ENCODE data around the gene PITX3. TPM values are rescaled to one million over a fixed set of nuclear protein-coding genes. Genes with fewer than 3 reads are reported as not detected.
A peak's percentile ranks its signal among the peaks of the same experiment; 100 is the strongest.

Gene PITX3
- total RNA-seq (1 to 10 TPM in 1 of 2 donors, not detected in 1; 1.6 TPM), polyA plus RNA-seq (ENCODE audit: insufficient read length in 2 of 2) (under 1 TPM; 0.14 to 0.22 TPM)
- long read RNA-seq, donor 1, partial matches to known transcripts = 23 of 23 reads
- long read RNA-seq, donor 1, other reads (novel, unspliced or antisense) = 0 of 23 reads
- long read RNA-seq, donor 2 = 0 reads
- long read RNA-seq, donor 3, partial matches to known transcripts = 31 of 31 reads
- long read RNA-seq, donor 3, other reads (novel, unspliced or antisense) = 0 of 31 reads
- long read RNA-seq, donor 4, partial matches to known transcripts = 113 of 113 reads
- long read RNA-seq, donor 4, other reads (novel, unspliced or antisense) = 0 of 113 reads

DNA sequence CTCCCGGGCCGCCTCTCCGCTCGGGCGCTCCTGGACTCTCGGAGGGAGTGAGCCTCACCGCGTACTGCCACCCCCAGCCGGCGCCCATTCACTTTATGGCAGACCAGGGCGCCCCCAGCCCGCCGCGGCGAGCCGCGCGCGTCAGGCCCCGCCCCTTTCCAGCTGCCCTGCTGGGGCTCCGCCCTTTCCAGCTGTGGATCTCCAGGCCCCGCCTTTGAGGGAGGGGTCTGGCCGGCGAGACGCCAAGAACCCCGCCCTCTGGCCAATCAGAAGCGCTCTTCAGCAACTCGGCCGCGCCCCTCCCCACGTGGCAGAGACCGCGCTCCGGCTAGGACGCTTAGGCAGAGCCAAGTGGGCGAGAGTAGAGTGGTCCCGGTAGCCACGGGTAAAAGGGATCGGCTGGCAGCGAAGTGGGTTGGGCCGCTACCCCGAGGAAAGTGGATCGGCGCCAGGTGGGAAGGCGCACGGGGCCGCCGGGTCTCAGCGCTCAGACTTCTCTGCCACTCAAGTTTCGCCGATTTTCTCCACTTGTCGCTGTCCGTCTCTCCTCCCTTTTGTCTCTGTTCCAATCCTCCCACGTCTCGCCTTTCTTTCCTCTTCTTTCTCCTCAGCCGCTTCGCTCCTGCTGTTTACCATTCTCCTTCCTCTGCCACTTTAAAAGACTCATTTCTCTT is at the start of gene PITX3:
PITX3 (minus strand) TSS at position 69 of the 674 bp plus-strand sequence. CDS start 9,432 bp downstream, outside the sequence.
- peaks cover 54% of the 10 kb centered on the region for H3K27me3 ChIP-seq (ENCODE audit: control insufficient read depth, insufficient read depth, low read length)
- under 1% methylated on average over 57 of the region's 57 CpGs for WGBS (ENCODE audit: insufficient coverage)
- peak; percentile 58 to 96 (median 76) for DNase-seq (ENCODE audit: low read depth in 4 of 6, low spot score in 6 of 6)
- peaks cover 29% of the 10 kb centered on the region for H3K4me1 ChIP-seq (ENCODE audit: control insufficient read depth, insufficient read depth, low read length)
- H3K4me3 ChIP-seq (ENCODE audit: low read depth, low read length) = peak within 1 kb of the TSS; percentile 50
- no peaks in the 10 kb centered on the region for H3K36me3 ChIP-seq (ENCODE audit: control insufficient read depth, insufficient read depth, low read length)
- no peak within 1 kb of the TSS for H3K27ac ChIP-seq (ENCODE audit: low read depth, low read length)
- H3K9me3 ChIP-seq (ENCODE audit: control insufficient read depth, insufficient read depth, low read length) = no peaks in the 10 kb centered on the region

DNA sequence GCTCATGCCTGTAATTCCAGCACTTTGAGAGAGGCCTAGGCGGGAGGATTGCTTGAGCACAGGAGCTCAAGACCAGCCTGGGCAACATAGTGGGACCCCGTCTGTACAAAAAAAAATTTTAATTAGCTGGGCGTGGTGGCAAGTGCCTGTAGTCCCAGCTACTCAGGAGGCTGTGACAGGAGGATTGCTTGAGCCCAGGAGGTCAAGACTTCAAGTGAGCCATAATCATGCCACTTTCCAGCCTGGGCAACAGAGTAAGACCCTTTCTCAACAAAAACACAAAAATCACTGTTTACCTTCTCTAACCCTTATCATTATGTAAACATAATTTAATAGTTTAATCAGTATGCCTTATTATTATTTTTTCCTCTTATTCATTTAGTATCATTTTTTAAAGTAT is 48.5 kb upstream of the PITX3 start:
- DNase-seq (ENCODE audit: low read depth in 4 of 6, low spot score in 6 of 6) = no peak
- no peaks in the 10 kb centered on the region for H3K4me1 ChIP-seq (ENCODE audit: control insufficient read depth, insufficient read depth, low read length)
- no peak overlapping the region for H3K27ac ChIP-seq (ENCODE audit: low read depth, low read length)
- H3K27me3 ChIP-seq (ENCODE audit: control insufficient read depth, insufficient read depth, low read length) = no peaks in the 10 kb centered on the region
- WGBS (ENCODE audit: insufficient coverage) = 80% methylated on average over 3 of the region's 3 CpGs
- H3K4me3 ChIP-seq (ENCODE audit: low read depth, low read length) = no peak overlapping the region
- no peaks in the 10 kb centered on the region for H3K9me3 ChIP-seq (ENCODE audit: control insufficient read depth, insufficient read depth, low read length)
- no peaks in the 10 kb centered on the region for H3K36me3 ChIP-seq (ENCODE audit: control insufficient read depth, insufficient read depth, low read length)

GRCh38 chr10:102289356-102289755 is 48.0 kb upstream of the PITX3 start:
- no peak for DNase-seq (ENCODE audit: low read depth in 4 of 6, low spot score in 6 of 6)
- 100% methylated on average over 1 of the region's 2 CpGs for WGBS (ENCODE audit: insufficient coverage)
- Histone ChIP-seq H3K4me1 (ENCODE audit: control insufficient read depth, insufficient read depth, low read length) (no peaks in the 10 kb centered on the region), H3K27ac (ENCODE audit: low read depth, low read length) (no peak overlapping the region), H3K27me3 (ENCODE audit: control insufficient read depth, insufficient read depth, low read length) (no peaks in the 10 kb centered on the region), H3K9me3 (ENCODE audit: control insufficient read depth, insufficient read depth, low read length) (no peaks in the 10 kb centered on the region), H3K4me3 (ENCODE audit: low read depth, low read length) (no peak overlapping the region), H3K36me3 (ENCODE audit: control insufficient read depth, insufficient read depth, low read length) (no peaks in the 10 kb centered on the region)

DNA sequence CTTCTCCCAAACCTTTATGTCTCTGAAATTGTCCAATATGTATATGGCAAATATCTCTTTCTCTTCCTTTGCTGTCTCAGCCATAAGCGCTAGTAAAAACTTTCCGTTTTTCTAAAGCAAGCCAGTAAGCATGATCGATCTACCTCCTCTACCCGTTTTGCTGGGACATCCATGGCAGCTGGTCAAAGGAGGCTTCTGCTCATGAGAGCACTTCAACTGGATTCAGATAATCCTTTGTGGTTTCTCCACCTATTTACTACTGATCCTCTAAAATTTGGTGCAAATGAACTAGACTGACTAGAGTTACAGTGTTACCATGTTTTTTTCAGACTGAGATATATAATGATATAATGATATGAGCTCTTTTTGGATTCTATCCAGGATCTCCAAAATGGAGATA is 46.7 kb upstream of the PITX3 start:
- Histone ChIP-seq H3K36me3 (ENCODE audit: control insufficient read depth, insufficient read depth, low read length) (no peaks in the 10 kb centered on the region), H3K4me1 (ENCODE audit: control insufficient read depth, insufficient read depth, low read length) (no peaks in the 10 kb centered on the region), H3K27ac (ENCODE audit: low read depth, low read length) (no peak overlapping the region), H3K4me3 (ENCODE audit: low read depth, low read length) (no peak overlapping the region), H3K9me3 (ENCODE audit: control insufficient read depth, insufficient read depth, low read length) (no peaks in the 10 kb centered on the region), H3K27me3 (ENCODE audit: control insufficient read depth, insufficient read depth, low read length) (no peaks in the 10 kb centered on the region)
- WGBS (ENCODE audit: insufficient coverage) = 77% methylated on average over 3 of the region's 4 CpGs
- DNase-seq (ENCODE audit: low read depth in 4 of 6, low spot score in 6 of 6) = no peak

- H3K4me1 ChIP-seq (ENCODE audit: control insufficient read depth, insufficient read depth, low read length) = no peaks in the 10 kb centered on the region
- H3K4me3 ChIP-seq (ENCODE audit: low read depth, low read length) = no peak overlapping the region
- H3K27ac ChIP-seq (ENCODE audit: low read depth, low read length) = no peak overlapping the region
- H3K27me3 ChIP-seq (ENCODE audit: control insufficient read depth, insufficient read depth, low read length) = no peaks in the 10 kb centered on the region
- no peaks in the 10 kb centered on the region for H3K9me3 ChIP-seq (ENCODE audit: control insufficient read depth, insufficient read depth, low read length)
- H3K36me3 ChIP-seq (ENCODE audit: control insufficient read depth, insufficient read depth, low read length) = no peaks in the 10 kb centered on the region
- DNase-seq (ENCODE audit: low read depth in 4 of 6, low spot score in 6 of 6) = no peak
Observed at GRCh38 chr10:102287538-102287937, 46.2 kb upstream of the PITX3 start.

DNA sequence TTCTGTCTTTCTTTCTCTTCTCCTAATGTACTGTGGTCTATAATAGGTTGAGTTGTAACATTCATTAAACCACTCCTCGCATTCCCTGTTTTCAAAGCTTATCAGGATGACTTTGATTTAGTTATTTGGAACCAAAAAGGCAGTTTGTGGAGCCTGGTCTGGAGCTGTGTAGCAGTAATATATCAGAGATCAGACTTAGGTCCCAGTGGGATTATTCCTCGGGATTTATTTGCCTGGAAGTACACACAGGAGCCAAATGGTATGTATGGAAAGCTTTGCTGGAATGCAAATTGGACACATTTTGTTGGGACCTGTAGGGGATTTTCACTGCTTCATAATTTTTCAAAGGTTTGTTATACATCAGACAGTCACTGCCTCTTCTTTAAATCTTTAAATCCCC is 44.9 kb upstream of the PITX3 start:
- Histone ChIP-seq H3K27me3 (ENCODE audit: control insufficient read depth, insufficient read depth, low read length) (no peaks in the 10 kb centered on the region), H3K36me3 (ENCODE audit: control insufficient read depth, insufficient read depth, low read length) (no peaks in the 10 kb centered on the region), H3K9me3 (ENCODE audit: control insufficient read depth, insufficient read depth, low read length) (no peaks in the 10 kb centered on the region), H3K27ac (ENCODE audit: low read depth, low read length) (no peak overlapping the region), H3K4me3 (ENCODE audit: low read depth, low read length) (no peak overlapping the region), H3K4me1 (ENCODE audit: control insufficient read depth, insufficient read depth, low read length) (no peaks in the 10 kb centered on the region)
- peak in 1 of 6 donors; percentile 20 for DNase-seq (ENCODE audit: low read depth in 4 of 6, low spot score in 6 of 6)
- 60% methylated on average over 1 of the region's 2 CpGs for WGBS (ENCODE audit: insufficient coverage)

- Histone ChIP-seq H3K27me3 (ENCODE audit: control insufficient read depth, insufficient read depth, low read length) (no peaks in the 10 kb centered on the region), H3K4me3 (ENCODE audit: low read depth, low read length) (no peak overlapping the region), H3K27ac (ENCODE audit: low read depth, low read length) (no peak overlapping the region), H3K36me3 (ENCODE audit: control insufficient read depth, insufficient read depth, low read length) (no peaks in the 10 kb centered on the region), H3K4me1 (ENCODE audit: control insufficient read depth, insufficient read depth, low read length) (no peaks in the 10 kb centered on the region), H3K9me3 (ENCODE audit: control insufficient read depth, insufficient read depth, low read length) (no peaks in the 10 kb centered on the region)
- no CpG with 5 or more reads among the region's 2 CpGs for WGBS (ENCODE audit: insufficient coverage)
- no peak for DNase-seq (ENCODE audit: low read depth in 4 of 6, low spot score in 6 of 6)
Observed at GRCh38 chr10:102285133-102285532, 43.8 kb upstream of the PITX3 start.

- WGBS (ENCODE audit: insufficient coverage) = no CpG with 5 or more reads among the region's 2 CpGs
- no peak for DNase-seq (ENCODE audit: low read depth in 4 of 6, low spot score in 6 of 6)
- Histone ChIP-seq H3K27me3 (ENCODE audit: control insufficient read depth, insufficient read depth, low read length) (no peaks in the 10 kb centered on the region), H3K27ac (ENCODE audit: low read depth, low read length) (no peak overlapping the region), H3K36me3 (ENCODE audit: control insufficient read depth, insufficient read depth, low read length) (no peaks in the 10 kb centered on the region), H3K9me3 (ENCODE audit: control insufficient read depth, insufficient read depth, low read length) (no peaks in the 10 kb centered on the region), H3K4me3 (ENCODE audit: low read depth, low read length) (no peak overlapping the region), H3K4me1 (ENCODE audit: control insufficient read depth, insufficient read depth, low read length) (peaks cover 4% of the 10 kb centered on the region)
Observed at GRCh38 chr10:102284531-102284930, 43.2 kb upstream of the PITX3 start.

GRCh38 chr10:102283890-102284289 is 42.6 kb upstream of the PITX3 start:
- H3K9me3 ChIP-seq (ENCODE audit: control insufficient read depth, insufficient read depth, low read length) = no peaks in the 10 kb centered on the region
- 80% methylated on average over 1 of the region's 2 CpGs for WGBS (ENCODE audit: insufficient coverage)
- no peak for DNase-seq (ENCODE audit: low read depth in 4 of 6, low spot score in 6 of 6)
- H3K4me1 ChIP-seq (ENCODE audit: control insufficient read depth, insufficient read depth, low read length) = peaks cover 4% of the 10 kb centered on the region
- H3K4me3 ChIP-seq (ENCODE audit: low read depth, low read length) = no peak overlapping the region
- H3K27ac ChIP-seq (ENCODE audit: low read depth, low read length) = no peak overlapping the region
- H3K36me3 ChIP-seq (ENCODE audit: control insufficient read depth, insufficient read depth, low read length) = no peaks in the 10 kb centered on the region
- no peaks in the 10 kb centered on the region for H3K27me3 ChIP-seq (ENCODE audit: control insufficient read depth, insufficient read depth, low read length)

DNA sequence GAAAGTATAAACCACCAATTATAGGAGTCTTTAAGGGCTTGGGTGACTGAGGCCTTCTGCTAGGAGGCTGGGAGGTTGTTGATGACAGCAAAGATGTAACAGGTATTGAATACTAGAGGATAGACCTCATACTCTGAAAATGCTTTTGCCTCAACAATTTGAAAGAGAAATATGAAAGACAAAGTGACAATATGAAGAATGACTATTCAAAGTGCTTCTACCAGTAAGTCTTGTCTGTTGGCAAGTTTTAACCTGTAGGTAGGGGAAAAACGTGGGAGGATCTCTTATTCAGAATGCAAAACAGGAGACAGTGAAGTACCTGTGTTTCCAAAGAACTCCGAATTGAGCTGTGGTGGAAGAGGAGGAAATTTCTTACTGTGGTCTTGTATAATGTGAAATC is 42.2 kb upstream of the PITX3 start:
- Histone ChIP-seq H3K4me1 (ENCODE audit: control insufficient read depth, insufficient read depth, low read length) (peaks cover 4% of the 10 kb centered on the region), H3K9me3 (ENCODE audit: control insufficient read depth, insufficient read depth, low read length) (no peaks in the 10 kb centered on the region), H3K27ac (ENCODE audit: low read depth, low read length) (no peak overlapping the region), H3K4me3 (ENCODE audit: low read depth, low read length) (no peak overlapping the region), H3K36me3 (ENCODE audit: control insufficient read depth, insufficient read depth, low read length) (no peaks in the 10 kb centered on the region), H3K27me3 (ENCODE audit: control insufficient read depth, insufficient read depth, low read length) (no peaks in the 10 kb centered on the region)
- no peak for DNase-seq (ENCODE audit: low read depth in 4 of 6, low spot score in 6 of 6)
- 80% methylated on average over 1 of the region's 2 CpGs for WGBS (ENCODE audit: insufficient coverage)
